Neural cell (in vitro differentiated cells): ENCODE data around the gene C14orf119. TPM values are rescaled to one million over a fixed set of nuclear protein-coding genes. Genes with fewer than 3 reads are reported as not detected.

ENCODE experiments used
- H2AFZ ChIP-seq: fragments of 200-600, 300-800 bp; sonication (generic), shearing (Covaris generic); 2 replicates; pipeline ENCODE4 v1.6.0; 2014; ENCODE audit warnings: low read depth, mild to moderate bottlenecking, antibody characterized with exemption, low read length, moderate library complexity
- H3F3A ChIP-seq: fragments of 200-600 bp; shearing (Covaris generic); 2 replicates; pipeline ENCODE4 v1.6.1; 2016; ENCODE audit warnings: mild to moderate bottlenecking, moderate library complexity, mixed read lengths, antibody characterized with exemption, low read length; ENCODE audit not compliant: insufficient read depth, poor library complexity, severe bottlenecking
- H3K27ac ChIP-seq: fragments of 200-600, 300-800 bp; sonication (generic), shearing (Covaris generic); 2 replicates; pipeline ENCODE4 v1.5.1; 2014; ENCODE audit warnings: mild to moderate bottlenecking, low read length, moderate library complexity
- H3K27me3 ChIP-seq: fragments of 300-800, 200-600 bp; sonication (generic), shearing (Covaris generic); 2 replicates; pipeline ENCODE4 v1.6.0; 2014; ENCODE audit warnings: mild to moderate bottlenecking, low read depth, low read length, moderate library complexity; ENCODE audit not compliant: insufficient read depth
- H3K36me3 ChIP-seq: fragments of 300-800, 200-600 bp; sonication (generic), shearing (Covaris generic); 2 replicates; pipeline ENCODE4 v1.5.1; 2014; ENCODE audit warnings: mild to moderate bottlenecking, antibody characterized with exemption, low read length, moderate library complexity; ENCODE audit not compliant: insufficient read depth
- H3K4me2 ChIP-seq: fragments of 300-800, 200-600 bp; sonication (generic), shearing (Covaris generic); 2 replicates; pipeline ENCODE4 v1.6.0; 2014; ENCODE audit warnings: mild to moderate bottlenecking, low read length
- H3K4me3 ChIP-seq: fragments of 300-800, 200-600 bp; sonication (generic), shearing (Covaris generic); 2 replicates; pipeline ENCODE4 v1.5.1; 2014; ENCODE audit warnings: mild to moderate bottlenecking, low read length, moderate library complexity
- H3K79me2 ChIP-seq: fragments of 200-600 bp; shearing (Covaris generic); replicated peaks from 2 replicates; pipeline ENCODE4 v1.6.0; 2014; ENCODE audit warnings: mild to moderate bottlenecking, low read length, moderate library complexity; ENCODE audit not compliant: insufficient read depth
- H3K9ac ChIP-seq: fragments of 300-800, 200-600 bp; sonication (generic), shearing (Covaris generic); 2 replicates; pipeline ENCODE4 v1.6.1; 2016; ENCODE audit warnings: mild to moderate bottlenecking, low read length, mixed read lengths
- H3K9me2 ChIP-seq: fragments of 200-600 bp; shearing (Covaris generic); 2 replicates; pipeline ENCODE4 v1.6.1; 2016; ENCODE audit warnings: mild to moderate bottlenecking, low read length, mixed read lengths; ENCODE audit not compliant: insufficient read depth
- H3K9me3 ChIP-seq: fragments of 200-600, 300-800 bp; sonication (generic), shearing (Covaris generic); 2 replicates; pipeline ENCODE4 v1.6.1; 2016; ENCODE audit warnings: mild to moderate bottlenecking, mixed run types, low read length, moderate library complexity, mixed read lengths
- H4K20me1 ChIP-seq: fragments of 200-600 bp; shearing (Covaris generic); 2 replicates; pipeline ENCODE4 v1.6.1; 2016; ENCODE audit warnings: mild to moderate bottlenecking, mixed run types; ENCODE audit not compliant: insufficient read depth
- EP300 ChIP-seq: fragments of 450-650 bp; conservative IDR thresholded peaks from 2 replicates; pipeline ENCODE4 v1.6.1; 2014; ENCODE audit warnings: antibody characterized with exemption, mild to moderate bottlenecking, moderate library complexity; ENCODE audit not compliant: poor library complexity, severe bottlenecking
- EZH2 ChIP-seq: fragments of 200-600, 300-800 bp; shearing (Covaris generic), sonication (generic); IDR thresholded peaks from 2 replicates; pipeline ENCODE4 v1.6.1; 2014; ENCODE audit warnings: antibody characterized with exemption, low read length, borderline replicate concordance, mild to moderate bottlenecking; ENCODE audit not compliant: insufficient read depth, poor library complexity, severe bottlenecking
- MXI1 ChIP-seq: fragments of 450-650 bp; conservative IDR thresholded peaks from 2 replicates; pipeline ENCODE4 v1.6.1; 2014; ENCODE audit warnings: antibody characterized with exemption, mild to moderate bottlenecking; ENCODE audit not compliant: poor library complexity, severe bottlenecking
- POLR2AphosphoS5 ChIP-seq: IDR thresholded peaks from 2 replicates; pipeline ENCODE4 v1.6.1; 2012
- RAD21 ChIP-seq: fragments of 450-650 bp; conservative IDR thresholded peaks from 2 replicates; pipeline ENCODE4 v1.6.1; 2014; ENCODE audit warnings: antibody characterized with exemption, mild to moderate bottlenecking, moderate library complexity
- REST ChIP-seq: IDR thresholded peaks from 2 replicates; pipeline ENCODE4 v1.6.1; 2012; ENCODE audit warnings: borderline replicate concordance
- SMC3 ChIP-seq: fragments of 450-650 bp; conservative IDR thresholded peaks from 2 replicates; pipeline ENCODE4 v1.6.1; 2014; ENCODE audit warnings: antibody characterized with exemption, mild to moderate bottlenecking, moderate library complexity; ENCODE audit not compliant: poor library complexity
- TAF1 ChIP-seq: IDR thresholded peaks from 2 replicates; pipeline ENCODE4 v1.6.1; 2012; ENCODE audit warnings: low read depth
- polyA plus RNA-seq: library from polyadenylated mRNA; depleted of rRNA; stranded (reverse); fragments of >200 nt; gene quantifications from 2 replicates; pipeline ENCODE4 v1.2.3, GENCODE V29; 2014
- TF ChIP-seq, protein P1 (sequence below): fragments of 450-650 bp; IDR thresholded peaks from 2 replicates; pipeline ENCODE4 v1.5.1; 2014; ENCODE audit warnings: antibody characterized with exemption, mild to moderate bottlenecking, moderate library complexity; ENCODE audit not compliant: poor library complexity, severe bottlenecking

Gene C14orf119
- polyA plus RNA-seq, 1 donor from 2014 or later, result 26.4 TPM

- H3K27ac ChIP-seq, result no peak overlapping the region
- no peak overlapping the region for H2AFZ ChIP-seq
- H3K9ac ChIP-seq, result no peak overlapping the region
- no peaks in the 10 kb centered on the region for H3K27me3 ChIP-seq
- H3K36me3 ChIP-seq, result no peaks in the 10 kb centered on the region
- H3F3A ChIP-seq, result no peaks in the 10 kb centered on the region
- peaks cover 6% of the 10 kb centered on the region for H3K79me2 ChIP-seq
- TF ChIP-seq, protein P1, sequence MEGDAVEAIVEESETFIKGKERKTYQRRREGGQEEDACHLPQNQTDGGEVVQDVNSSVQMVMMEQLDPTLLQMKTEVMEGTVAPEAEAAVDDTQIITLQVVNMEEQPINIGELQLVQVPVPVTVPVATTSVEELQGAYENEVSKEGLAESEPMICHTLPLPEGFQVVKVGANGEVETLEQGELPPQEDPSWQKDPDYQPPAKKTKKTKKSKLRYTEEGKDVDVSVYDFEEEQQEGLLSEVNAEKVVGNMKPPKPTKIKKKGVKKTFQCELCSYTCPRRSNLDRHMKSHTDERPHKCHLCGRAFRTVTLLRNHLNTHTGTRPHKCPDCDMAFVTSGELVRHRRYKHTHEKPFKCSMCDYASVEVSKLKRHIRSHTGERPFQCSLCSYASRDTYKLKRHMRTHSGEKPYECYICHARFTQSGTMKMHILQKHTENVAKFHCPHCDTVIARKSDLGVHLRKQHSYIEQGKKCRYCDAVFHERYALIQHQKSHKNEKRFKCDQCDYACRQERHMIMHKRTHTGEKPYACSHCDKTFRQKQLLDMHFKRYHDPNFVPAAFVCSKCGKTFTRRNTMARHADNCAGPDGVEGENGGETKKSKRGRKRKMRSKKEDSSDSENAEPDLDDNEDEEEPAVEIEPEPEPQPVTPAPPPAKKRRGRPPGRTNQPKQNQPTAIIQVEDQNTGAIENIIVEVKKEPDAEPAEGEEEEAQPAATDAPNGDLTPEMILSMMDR, result peak; percentile 52
- TF ChIP-seq REST, result no peak
- no peak for TF ChIP-seq MXI1
- TF ChIP-seq EZH2, result no peak
- TF ChIP-seq SMC3, result peak; percentile 63
- TF ChIP-seq RAD21, result peak; percentile 54
- no peak for TF ChIP-seq TAF1
- no peak for TF ChIP-seq POLR2AphosphoS5
- TF ChIP-seq EP300, result no peak
- no peak overlapping the region for H3K4me3 ChIP-seq
- no peaks in the 10 kb centered on the region for H4K20me1 ChIP-seq
- no peaks in the 10 kb centered on the region for H3K9me2 ChIP-seq
- H3K9me3 ChIP-seq, result no peaks in the 10 kb centered on the region
- H3K4me2 ChIP-seq, result no peak overlapping the region
These were observed 41.1 kb upstream of the C14orf119 start for GRCh38 chr14:23054000-23054811.

- no peaks in the 10 kb centered on the region for H3K9me2 ChIP-seq
- TF ChIP-seq, protein P1, result no peak
- TF ChIP-seq SMC3, result no peak
- no peak for TF ChIP-seq EP300
- no peak for TF ChIP-seq POLR2AphosphoS5
- no peak for TF ChIP-seq TAF1
- no peak for TF ChIP-seq EZH2
- TF ChIP-seq REST, result no peak
- no peak for TF ChIP-seq MXI1
- TF ChIP-seq RAD21, result no peak
- no peaks in the 10 kb centered on the region for H3K27me3 ChIP-seq
- no peak overlapping the region for H2AFZ ChIP-seq
- H3K9me3 ChIP-seq, result no peaks in the 10 kb centered on the region
- no peak overlapping the region for H3K4me2 ChIP-seq
- no peak overlapping the region for H3K27ac ChIP-seq
- H4K20me1 ChIP-seq, result no peaks in the 10 kb centered on the region
- H3K4me3 ChIP-seq, result no peak overlapping the region
- H3K79me2 ChIP-seq, result peaks cover 6% of the 10 kb centered on the region
- H3F3A ChIP-seq, result no peaks in the 10 kb centered on the region
- no peak overlapping the region for H3K9ac ChIP-seq
- H3K36me3 ChIP-seq, result no peaks in the 10 kb centered on the region
These were observed 40.2 kb upstream of the C14orf119 start for GRCh38 chr14:23055147-23055550.
